Fibroblast of lung (primary cell): Measurements from ENCODE around the gene FEZF2. TPM values are rescaled to one million over a fixed set of nuclear protein-coding genes. Genes with fewer than 3 reads are reported as not detected.
A peak's percentile ranks its signal among the peaks of the same experiment; 100 is the strongest.

Experiments used
- DNase-seq, 2 donors: peaks; one replicate each; pipeline versions ENCODE4 v3.0.0 to v3.0.0-alpha.2; 2010; ENCODE audit warnings: low read depth in 2 of 2
- H2AFZ ChIP-seq: 2 replicates; pipeline ENCODE4 v1.5.1; 2012; ENCODE audit warnings: low read length, control low read depth, inconsistent platforms
- H3K27ac ChIP-seq: 2 replicates; pipeline ENCODE4 v1.5.1; 2011; ENCODE audit warnings: low read length, control low read depth; ENCODE audit not compliant: insufficient read depth
- H3K27me3 ChIP-seq: 2 replicates; pipeline ENCODE4 v1.5.1; 2011; ENCODE audit warnings: mild to moderate bottlenecking, low read length; ENCODE audit not compliant: control insufficient read depth, insufficient read depth
- H3K36me3 ChIP-seq: 2 replicates; pipeline ENCODE4 v1.5.1; 2011; ENCODE audit warnings: low read length; ENCODE audit not compliant: control insufficient read depth, insufficient read depth
- H3K4me1 ChIP-seq: 2 replicates; pipeline ENCODE4 v1.5.1; 2011; ENCODE audit warnings: low read length; ENCODE audit not compliant: control insufficient read depth, insufficient read depth; ENCODE audit errors: extremely low read depth
- H3K4me2 ChIP-seq: 2 replicates; pipeline ENCODE4 v1.5.1; 2011; ENCODE audit warnings: low read length, control low read depth; ENCODE audit not compliant: insufficient read depth; ENCODE audit errors: extremely low read depth
- H3K4me3 ChIP-seq, 4 experiments: fragments of 200-600 bp in 1 of 4; sonication (generic) in 1 of 4; replicated peaks in 1 of 4; 2 replicates each; pipeline ENCODE4 v1.5.1; 2011 to 2016; ENCODE audit warnings: low read length in 4 of 4, low read depth in 3 of 4, mild to moderate bottlenecking in 3 of 4, control low read depth in 2 of 4, inconsistent platforms in 1 of 4, mixed read lengths in 1 of 4; ENCODE audit not compliant: insufficient read depth in 1 of 4; ENCODE audit errors: control extremely low read depth in 1 of 4
- H3K79me2 ChIP-seq: 2 replicates; pipeline ENCODE4 v1.5.1; 2012; ENCODE audit warnings: mild to moderate bottlenecking, low read length, inconsistent platforms; ENCODE audit not compliant: control insufficient read depth, insufficient read depth
- H3K9ac ChIP-seq: 2 replicates; pipeline ENCODE4 v1.5.1; 2011; ENCODE audit warnings: mild to moderate bottlenecking, low read length, control low read depth; ENCODE audit not compliant: insufficient read depth
- H3K9me3 ChIP-seq: 2 replicates; pipeline ENCODE4 v1.5.1; 2012; ENCODE audit warnings: low read depth, low read length; ENCODE audit not compliant: control insufficient read depth, insufficient read depth
- H4K20me1 ChIP-seq: 2 replicates; pipeline ENCODE4 v1.5.1; 2011; ENCODE audit warnings: low read length; ENCODE audit not compliant: control insufficient read depth, insufficient read depth; ENCODE audit errors: extremely low read depth
- EZH2 ChIP-seq: IDR thresholded peaks from 2 replicates; pipeline ENCODE4 v1.5.1; 2012; ENCODE audit warnings: low read length, control low read depth, mild to moderate bottlenecking; ENCODE audit errors: missing control alignments
- polyA plus RNA-seq, 2 donors: library from polyadenylated mRNA; depleted of rRNA in 1 of 2; stranded (reverse) in 1 of 2; unstranded in 1 of 2; fragments of >200 nt; gene quantifications; 2 replicates each; pipeline ENCODE4 v1.2.1, GENCODE V29; 2011 to 2012; ENCODE audit warnings: missing spikeins in 1 of 2
- total RNA-seq: library from RNA; depleted of rRNA; stranded (reverse); fragments of >200 nt; gene quantifications from 2 replicates; pipeline ENCODE4 v1.2.1, GENCODE V29; 2014
- TF ChIP-seq, protein P1 (sequence below), 2 donors: IDR thresholded peaks in 1 of 2; conservative IDR thresholded peaks in 1 of 2; 1 replicate in 1 of 2; 2 replicates in 1 of 2; pipeline ENCODE4 v1.5.1; 2011 to 2012; ENCODE audit warnings: low read length in 2 of 2, control low read depth in 1 of 2, inconsistent platforms in 1 of 2, low read depth in 1 of 2, mild to moderate bottlenecking in 1 of 2

The FEZF2 gene
- total and polyA plus RNA-seq, 2 donors (not counting 1 experiment from before 2014, with no cell fraction given): not detected

GRCh38 chr3:62378311-62378789 lies 5.0 kb upstream of the FEZF2 start:
- H3K4me2 ChIP-seq: no peak overlapping the region

DNA sequence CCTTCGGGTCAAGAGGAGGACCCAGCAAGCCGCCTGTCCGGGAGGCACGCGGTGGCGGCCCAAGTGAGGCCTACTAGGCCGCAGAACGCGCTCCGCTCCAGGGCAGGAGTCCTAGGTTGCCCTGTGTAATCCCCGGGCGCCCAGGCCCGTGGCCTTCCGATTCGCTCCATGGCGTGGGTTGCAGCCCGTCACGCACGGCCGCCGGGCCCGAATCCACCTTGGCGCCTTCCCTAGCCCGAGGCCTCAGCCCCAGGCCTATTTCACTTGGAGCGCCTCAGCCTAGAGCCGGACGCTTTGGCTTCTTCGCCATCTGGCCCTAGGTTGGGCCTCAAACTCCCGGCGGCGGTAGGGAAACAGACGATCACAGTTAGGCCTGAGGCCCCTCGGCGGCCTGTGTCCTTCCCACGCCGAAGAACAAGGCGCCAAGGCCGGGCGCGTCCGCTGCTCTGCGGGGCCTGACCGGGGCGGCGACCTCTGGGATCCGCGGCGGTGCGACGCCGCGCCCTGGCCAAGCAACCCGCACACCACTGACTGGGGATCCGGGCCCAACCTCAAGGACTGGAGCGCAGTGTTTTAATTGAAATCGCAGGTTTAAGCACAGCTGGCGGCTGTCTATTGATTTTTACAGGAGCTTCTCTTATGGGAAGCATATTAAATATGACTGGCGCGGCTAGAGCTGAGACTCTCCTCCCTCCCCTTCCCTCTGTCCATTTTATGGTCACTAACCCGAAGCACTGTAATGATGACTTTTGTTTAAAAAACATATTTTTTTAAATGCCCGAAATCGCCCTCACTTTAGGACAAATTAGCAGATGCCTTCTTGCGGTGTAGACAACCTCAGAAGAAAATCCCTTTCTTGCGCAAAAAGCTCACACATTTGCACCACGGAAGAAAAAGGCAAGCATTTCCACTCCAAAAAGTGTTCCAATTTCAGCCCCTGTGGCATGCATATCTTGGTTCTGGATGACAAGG lies 3.8 kb upstream of the FEZF2 start:
- no peaks in the 10 kb centered on the region for H3K79me2 ChIP-seq
- no peaks in the 10 kb centered on the region for H3K9me3 ChIP-seq
- no peak overlapping the region for H3K4me3 ChIP-seq
- no peak overlapping the region for H3K9ac ChIP-seq
- no peak overlapping the region for H3K4me2 ChIP-seq
- peak; percentile 58 for TF ChIP-seq EZH2
- TF ChIP-seq, protein P1, sequence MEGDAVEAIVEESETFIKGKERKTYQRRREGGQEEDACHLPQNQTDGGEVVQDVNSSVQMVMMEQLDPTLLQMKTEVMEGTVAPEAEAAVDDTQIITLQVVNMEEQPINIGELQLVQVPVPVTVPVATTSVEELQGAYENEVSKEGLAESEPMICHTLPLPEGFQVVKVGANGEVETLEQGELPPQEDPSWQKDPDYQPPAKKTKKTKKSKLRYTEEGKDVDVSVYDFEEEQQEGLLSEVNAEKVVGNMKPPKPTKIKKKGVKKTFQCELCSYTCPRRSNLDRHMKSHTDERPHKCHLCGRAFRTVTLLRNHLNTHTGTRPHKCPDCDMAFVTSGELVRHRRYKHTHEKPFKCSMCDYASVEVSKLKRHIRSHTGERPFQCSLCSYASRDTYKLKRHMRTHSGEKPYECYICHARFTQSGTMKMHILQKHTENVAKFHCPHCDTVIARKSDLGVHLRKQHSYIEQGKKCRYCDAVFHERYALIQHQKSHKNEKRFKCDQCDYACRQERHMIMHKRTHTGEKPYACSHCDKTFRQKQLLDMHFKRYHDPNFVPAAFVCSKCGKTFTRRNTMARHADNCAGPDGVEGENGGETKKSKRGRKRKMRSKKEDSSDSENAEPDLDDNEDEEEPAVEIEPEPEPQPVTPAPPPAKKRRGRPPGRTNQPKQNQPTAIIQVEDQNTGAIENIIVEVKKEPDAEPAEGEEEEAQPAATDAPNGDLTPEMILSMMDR (conservative IDR thresholded peaks at IDR 0.05 in 1 of 2, IDR thresholded peaks at IDR 0.05 in 1 of 2; ENCODE audit: low read depth in 1 of 2, low read length in 2 of 2): no peak
- H3K36me3 ChIP-seq: no peaks in the 10 kb centered on the region
- DNase-seq: no peak
- no peaks in the 10 kb centered on the region for H4K20me1 ChIP-seq
- no peak overlapping the region for H2AFZ ChIP-seq
- H3K27me3 ChIP-seq: peaks cover 85% of the 10 kb centered on the region
- H3K27ac ChIP-seq: no peak overlapping the region
- H3K4me1 ChIP-seq: no peaks in the 10 kb centered on the region

More at GRCh38 chr3:62378311-62378789, 5.0 kb upstream of the FEZF2 start:
- no peak overlapping the region for H2AFZ ChIP-seq
- no peaks in the 10 kb centered on the region for H3K9me3 ChIP-seq
- H3K36me3 ChIP-seq: no peaks in the 10 kb centered on the region
- DNase-seq: no peak
- no peaks in the 10 kb centered on the region for H3K4me1 ChIP-seq
- H4K20me1 ChIP-seq: no peaks in the 10 kb centered on the region
- peaks cover 76% of the 10 kb centered on the region for H3K27me3 ChIP-seq
- TF ChIP-seq, protein P1 (conservative IDR thresholded peaks at IDR 0.05 in 1 of 2, IDR thresholded peaks at IDR 0.05 in 1 of 2; ENCODE audit: low read depth in 1 of 2, low read length in 2 of 2): no peak
- peak; percentile 74 for TF ChIP-seq EZH2
- H3K27ac ChIP-seq: no peak overlapping the region
- H3K79me2 ChIP-seq: no peaks in the 10 kb centered on the region
- H3K9ac ChIP-seq: no peak overlapping the region
- no peak overlapping the region for H3K4me3 ChIP-seq

GRCh38 chr3:62376454-62376720 lies 3.0 kb upstream of the FEZF2 start:
- H3K79me2 ChIP-seq: no peaks in the 10 kb centered on the region
- H3K27me3 ChIP-seq: peaks cover 91% of the 10 kb centered on the region
- H3K4me3 ChIP-seq: no peak overlapping the region
- no peak overlapping the region for H3K27ac ChIP-seq
- H3K9me3 ChIP-seq: no peaks in the 10 kb centered on the region
- no peaks in the 10 kb centered on the region for H4K20me1 ChIP-seq
- H3K4me1 ChIP-seq: no peaks in the 10 kb centered on the region
- H3K36me3 ChIP-seq: no peaks in the 10 kb centered on the region
- DNase-seq: no peak
- TF ChIP-seq, protein P1 (conservative IDR thresholded peaks at IDR 0.05 in 1 of 2, IDR thresholded peaks at IDR 0.05 in 1 of 2; ENCODE audit: low read depth in 1 of 2, low read length in 2 of 2): no peak
- no peak for TF ChIP-seq EZH2
- no peak overlapping the region for H2AFZ ChIP-seq
- no peak overlapping the region for H3K4me2 ChIP-seq
- no peak overlapping the region for H3K9ac ChIP-seq
